ENCODE data around the gene ACSM2B.
"Not testable (repeated sequence)": the region's sequence is repeated elsewhere in the genome, so short reads cannot be mapped to it uniquely, and the experiment has no call there.

ACSM2B gene

GRCh38 chr16:20566864-20567263, 9.3 kb downstream of the ACSM2B start:
- H3K36me3 ChIP-seq (ENCODE audit: control insufficient read depth in 1 of 2, insufficient read depth in 2 of 2, low read length in 2 of 2): no peaks in the 10 kb centered on the region

GRCh38 chr16:20565334-20565733, 10.8 kb downstream of the ACSM2B start:
- H3K27me3 ChIP-seq (ENCODE audit: control insufficient read depth in 1 of 2, insufficient read depth in 2 of 2, low read length in 2 of 2); H3K4me1 ChIP-seq (ENCODE audit: control insufficient read depth in 1 of 2, insufficient read depth in 2 of 2, low read length in 2 of 2); H3K36me3 ChIP-seq (ENCODE audit: control insufficient read depth in 1 of 2, insufficient read depth in 2 of 2, low read length in 2 of 2); H3K4me3 ChIP-seq (ENCODE audit: low read depth in 1 of 2, low read length in 2 of 2); H3K9me3 ChIP-seq (ENCODE audit: control insufficient read depth in 1 of 2, low read length in 2 of 2); H3K27ac ChIP-seq (ENCODE audit: low read depth, low read length); H3K9ac ChIP-seq (ENCODE audit: low read depth in 1 of 2, low read length in 2 of 2): not testable (repeated sequence)

More at GRCh38 chr16:20566864-20567263, 9.3 kb downstream of the ACSM2B start:
- H3K9ac ChIP-seq (ENCODE audit: low read depth in 1 of 2, low read length in 2 of 2): no peak overlapping the region
- no peak overlapping the region for H3K27ac ChIP-seq (ENCODE audit: low read depth, low read length)
- H3K9me3 ChIP-seq (ENCODE audit: control insufficient read depth in 1 of 2, low read length in 2 of 2): peaks cover 0 to 3% of the 10 kb centered on the region in 2 donors
- no peak overlapping the region for H3K4me3 ChIP-seq (ENCODE audit: low read depth in 1 of 2, low read length in 2 of 2)
- no peaks in the 10 kb centered on the region for H3K27me3 ChIP-seq (ENCODE audit: control insufficient read depth in 1 of 2, insufficient read depth in 2 of 2, low read length in 2 of 2)
- H3K4me1 ChIP-seq (ENCODE audit: control insufficient read depth in 1 of 2, insufficient read depth in 2 of 2, low read length in 2 of 2): no peaks in the 10 kb centered on the region

DNA sequence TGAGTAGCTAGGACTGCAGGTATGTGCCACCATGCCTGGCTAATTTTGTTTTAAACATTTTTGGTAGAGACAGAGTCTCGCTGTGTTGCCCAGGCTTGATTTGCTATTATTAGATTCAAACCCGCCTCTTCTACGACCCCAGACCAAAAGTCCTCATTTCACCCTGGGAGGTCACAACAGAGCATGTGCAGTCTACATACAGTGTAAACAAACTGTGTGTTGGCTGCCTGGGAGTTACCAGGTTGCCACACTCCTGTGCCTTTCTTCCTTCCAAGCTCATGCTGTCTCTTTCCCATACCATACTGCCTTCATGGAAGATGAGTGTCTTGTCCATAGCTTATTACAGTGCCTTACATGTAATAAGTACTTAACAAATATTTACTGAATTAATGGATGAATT, 11.9 kb downstream of the ACSM2B start:
- not testable (repeated sequence) for H3K9ac ChIP-seq (ENCODE audit: low read depth in 1 of 2, low read length in 2 of 2); H3K27ac ChIP-seq (ENCODE audit: low read depth, low read length); H3K9me3 ChIP-seq (ENCODE audit: control insufficient read depth in 1 of 2, low read length in 2 of 2); H3K36me3 ChIP-seq (ENCODE audit: control insufficient read depth in 1 of 2, insufficient read depth in 2 of 2, low read length in 2 of 2); H3K27me3 ChIP-seq (ENCODE audit: control insufficient read depth in 1 of 2, insufficient read depth in 2 of 2, low read length in 2 of 2); H3K4me3 ChIP-seq (ENCODE audit: low read depth in 1 of 2, low read length in 2 of 2); H3K4me1 ChIP-seq (ENCODE audit: control insufficient read depth in 1 of 2, insufficient read depth in 2 of 2, low read length in 2 of 2)

DNA sequence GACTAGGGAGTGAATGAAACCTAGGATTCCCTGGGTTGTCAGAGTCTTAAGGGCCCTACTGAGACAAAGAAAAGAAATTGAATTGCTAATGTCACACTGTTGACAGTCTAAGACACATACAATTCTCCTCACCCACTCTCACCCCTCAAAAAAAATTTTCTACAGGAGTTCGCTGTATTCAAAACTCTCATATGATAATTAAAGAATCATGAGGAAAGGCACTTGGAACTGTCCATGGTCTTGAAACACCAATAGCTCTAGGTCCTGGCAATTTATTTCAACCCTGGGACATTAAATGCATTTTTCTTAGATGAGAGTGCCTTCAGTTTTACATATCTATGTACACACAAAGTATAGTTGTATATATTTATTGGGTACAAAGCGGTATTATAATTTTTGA, 20.5 kb downstream of the ACSM2B start:
- not testable (repeated sequence) for H3K4me1 ChIP-seq (ENCODE audit: control insufficient read depth in 1 of 2, insufficient read depth in 2 of 2, low read length in 2 of 2); H3K27me3 ChIP-seq (ENCODE audit: control insufficient read depth in 1 of 2, insufficient read depth in 2 of 2, low read length in 2 of 2); H3K4me3 ChIP-seq (ENCODE audit: low read depth in 1 of 2, low read length in 2 of 2); H3K36me3 ChIP-seq (ENCODE audit: control insufficient read depth in 1 of 2, insufficient read depth in 2 of 2, low read length in 2 of 2); H3K9ac ChIP-seq (ENCODE audit: low read depth in 1 of 2, low read length in 2 of 2); H3K9me3 ChIP-seq (ENCODE audit: control insufficient read depth in 1 of 2, low read length in 2 of 2); H3K27ac ChIP-seq (ENCODE audit: low read depth, low read length)

DNA sequence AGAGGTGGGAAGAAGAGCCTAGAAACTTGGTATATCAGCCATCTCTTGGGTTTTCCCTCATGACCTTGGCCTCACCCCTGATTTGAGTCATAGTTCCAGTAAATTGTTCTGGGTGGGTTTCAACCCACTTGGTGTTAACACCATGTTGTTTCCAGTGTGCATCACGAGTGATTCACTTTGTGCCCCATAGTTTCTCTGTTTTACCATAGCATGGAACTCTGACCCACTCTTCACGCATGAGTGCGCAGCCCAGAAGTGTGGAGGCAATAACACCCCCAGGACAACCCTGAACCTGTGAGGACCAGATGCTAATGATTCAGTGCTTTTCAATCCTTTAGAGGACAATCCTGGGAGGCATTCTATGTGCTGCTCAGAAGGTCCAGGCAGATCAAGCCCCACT, 21.5 kb downstream of the ACSM2B start:
- H3K27me3 ChIP-seq (ENCODE audit: control insufficient read depth in 1 of 2, insufficient read depth in 2 of 2, low read length in 2 of 2); H3K9ac ChIP-seq (ENCODE audit: low read depth in 1 of 2, low read length in 2 of 2); H3K36me3 ChIP-seq (ENCODE audit: control insufficient read depth in 1 of 2, insufficient read depth in 2 of 2, low read length in 2 of 2): not testable (repeated sequence)

DNA sequence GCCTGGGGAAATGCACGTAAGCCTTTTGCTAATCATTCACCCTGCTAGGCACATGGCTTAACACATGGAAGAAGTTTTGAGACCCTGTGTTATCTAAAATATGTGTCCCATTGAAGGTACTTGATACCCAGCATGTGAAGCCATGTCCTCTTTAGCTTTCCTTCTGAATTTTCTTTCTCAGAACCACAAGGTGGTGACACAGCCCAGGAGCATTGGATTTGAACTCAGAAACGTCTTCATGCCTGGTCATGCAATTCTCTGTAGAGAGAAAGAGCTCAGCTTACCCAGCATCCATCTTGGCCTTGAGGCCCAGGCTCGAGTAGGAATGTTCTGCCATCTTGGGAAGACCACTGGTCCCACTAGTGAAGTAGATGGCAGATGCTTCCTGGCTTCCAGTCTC, 22.7 kb downstream of the ACSM2B start:
- H3K4me3 ChIP-seq (ENCODE audit: low read depth in 1 of 2, low read length in 2 of 2); H3K9me3 ChIP-seq (ENCODE audit: control insufficient read depth in 1 of 2, low read length in 2 of 2); H3K36me3 ChIP-seq (ENCODE audit: control insufficient read depth in 1 of 2, insufficient read depth in 2 of 2, low read length in 2 of 2); H3K27ac ChIP-seq (ENCODE audit: low read depth, low read length); H3K27me3 ChIP-seq (ENCODE audit: control insufficient read depth in 1 of 2, insufficient read depth in 2 of 2, low read length in 2 of 2); H3K9ac ChIP-seq (ENCODE audit: low read depth in 1 of 2, low read length in 2 of 2); H3K4me1 ChIP-seq (ENCODE audit: control insufficient read depth in 1 of 2, insufficient read depth in 2 of 2, low read length in 2 of 2): not testable (repeated sequence)

More for the DNA sequence above, 21.5 kb downstream of the ACSM2B start:
- not testable (repeated sequence) for H3K9me3 ChIP-seq (ENCODE audit: control insufficient read depth in 1 of 2, low read length in 2 of 2); H3K27ac ChIP-seq (ENCODE audit: low read depth, low read length); H3K4me3 ChIP-seq (ENCODE audit: low read depth in 1 of 2, low read length in 2 of 2); H3K4me1 ChIP-seq (ENCODE audit: control insufficient read depth in 1 of 2, insufficient read depth in 2 of 2, low read length in 2 of 2)

DNA sequence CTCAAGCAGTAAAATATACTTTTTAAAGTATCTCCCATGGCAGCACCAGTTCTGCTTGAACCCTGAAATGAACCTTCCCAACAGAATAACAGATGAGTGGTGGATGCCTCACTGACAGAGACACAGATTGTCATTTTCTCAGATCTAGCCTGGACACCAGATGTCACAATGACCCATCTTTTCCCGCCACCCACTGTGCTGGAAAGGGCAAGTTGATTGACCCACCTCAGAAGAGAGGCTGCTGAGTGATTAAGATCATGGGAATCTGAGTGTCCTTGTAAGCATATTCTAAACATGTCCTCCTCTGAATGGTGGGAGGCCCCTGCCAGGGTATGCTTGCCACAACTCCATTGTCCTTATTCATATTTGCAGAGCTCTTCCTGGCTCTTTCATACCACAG, 29.2 kb downstream of the ACSM2B start:
- not testable (repeated sequence) for H3K36me3 ChIP-seq (ENCODE audit: control insufficient read depth in 1 of 2, insufficient read depth in 2 of 2, low read length in 2 of 2); H3K4me1 ChIP-seq (ENCODE audit: control insufficient read depth in 1 of 2, insufficient read depth in 2 of 2, low read length in 2 of 2); H3K9ac ChIP-seq (ENCODE audit: low read depth in 1 of 2, low read length in 2 of 2); H3K27ac ChIP-seq (ENCODE audit: low read depth, low read length); H3K4me3 ChIP-seq (ENCODE audit: low read depth in 1 of 2, low read length in 2 of 2); H3K9me3 ChIP-seq (ENCODE audit: control insufficient read depth in 1 of 2, low read length in 2 of 2); H3K27me3 ChIP-seq (ENCODE audit: control insufficient read depth in 1 of 2, insufficient read depth in 2 of 2, low read length in 2 of 2)

GRCh38 chr16:20546278-20546853, 29.8 kb downstream of the ACSM2B start:
- not testable (repeated sequence) for H3K4me1 ChIP-seq (ENCODE audit: control insufficient read depth in 1 of 2, insufficient read depth in 2 of 2, low read length in 2 of 2); H3K27me3 ChIP-seq (ENCODE audit: control insufficient read depth in 1 of 2, insufficient read depth in 2 of 2, low read length in 2 of 2); H3K27ac ChIP-seq (ENCODE audit: low read depth, low read length); H3K9me3 ChIP-seq (ENCODE audit: control insufficient read depth in 1 of 2, low read length in 2 of 2); H3K4me3 ChIP-seq (ENCODE audit: low read depth in 1 of 2, low read length in 2 of 2); H3K9ac ChIP-seq (ENCODE audit: low read depth in 1 of 2, low read length in 2 of 2); H3K36me3 ChIP-seq (ENCODE audit: control insufficient read depth in 1 of 2, insufficient read depth in 2 of 2, low read length in 2 of 2)

- not testable (repeated sequence) for H3K27me3 ChIP-seq (ENCODE audit: control insufficient read depth in 1 of 2, insufficient read depth in 2 of 2, low read length in 2 of 2); H3K9ac ChIP-seq (ENCODE audit: low read depth in 1 of 2, low read length in 2 of 2); H3K9me3 ChIP-seq (ENCODE audit: control insufficient read depth in 1 of 2, low read length in 2 of 2); H3K4me3 ChIP-seq (ENCODE audit: low read depth in 1 of 2, low read length in 2 of 2); H3K27ac ChIP-seq (ENCODE audit: low read depth, low read length); H3K36me3 ChIP-seq (ENCODE audit: control insufficient read depth in 1 of 2, insufficient read depth in 2 of 2, low read length in 2 of 2); H3K4me1 ChIP-seq (ENCODE audit: control insufficient read depth in 1 of 2, insufficient read depth in 2 of 2, low read length in 2 of 2)
Measured at GRCh38 chr16:20540603-20541316, 35.4 kb downstream of the ACSM2B start.

DNA sequence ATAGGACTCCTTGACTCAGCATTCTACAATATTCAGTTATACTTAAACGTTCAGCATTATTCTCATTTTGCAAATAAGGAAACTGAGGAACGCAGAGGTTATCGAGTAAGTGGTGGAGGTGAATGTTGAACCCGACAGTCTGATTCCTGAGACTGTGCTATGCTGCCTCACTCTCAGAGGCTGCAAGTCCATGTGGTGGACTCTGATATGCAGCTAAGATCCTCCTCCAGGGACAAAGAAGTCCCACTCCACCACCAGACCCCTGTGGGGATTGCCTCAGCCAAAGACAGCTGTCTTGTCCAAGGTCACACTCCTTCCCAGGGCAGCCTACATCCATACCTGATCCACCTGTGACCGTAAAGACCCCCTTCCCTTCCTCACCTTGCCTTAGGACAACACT, 37.5 kb downstream of the ACSM2B start:
- Histone ChIP-seq H3K9ac (ENCODE audit: low read depth in 1 of 2, low read length in 2 of 2) (no peak overlapping the region), H3K9me3 (ENCODE audit: control insufficient read depth in 1 of 2, low read length in 2 of 2) (no peaks in the 10 kb centered on the region), H3K27me3 (ENCODE audit: control insufficient read depth in 1 of 2, insufficient read depth in 2 of 2, low read length in 2 of 2) (no peaks in the 10 kb centered on the region), H3K4me1 (ENCODE audit: control insufficient read depth in 1 of 2, insufficient read depth in 2 of 2, low read length in 2 of 2) (no peaks in the 10 kb centered on the region), H3K4me3 (ENCODE audit: low read depth in 1 of 2, low read length in 2 of 2) (no peak overlapping the region), H3K36me3 (ENCODE audit: control insufficient read depth in 1 of 2, insufficient read depth in 2 of 2, low read length in 2 of 2) (no peaks in the 10 kb centered on the region), H3K27ac (ENCODE audit: low read depth, low read length) (no peak overlapping the region)

Measured in duodenal mucosa (tissue), 2 donors.